ENCODE data around the gene ACHE.

Gene ACHE

GRCh38 chr7:100884736-100885439 lies 10.8 kb downstream of the ACHE start:
- DNase-seq (ENCODE audit: low read depth) = no peak

GRCh38 chr7:100882785-100883526 lies 12.7 kb downstream of the ACHE start:
- DNase-seq (ENCODE audit: low read depth) = no peak

DNA sequence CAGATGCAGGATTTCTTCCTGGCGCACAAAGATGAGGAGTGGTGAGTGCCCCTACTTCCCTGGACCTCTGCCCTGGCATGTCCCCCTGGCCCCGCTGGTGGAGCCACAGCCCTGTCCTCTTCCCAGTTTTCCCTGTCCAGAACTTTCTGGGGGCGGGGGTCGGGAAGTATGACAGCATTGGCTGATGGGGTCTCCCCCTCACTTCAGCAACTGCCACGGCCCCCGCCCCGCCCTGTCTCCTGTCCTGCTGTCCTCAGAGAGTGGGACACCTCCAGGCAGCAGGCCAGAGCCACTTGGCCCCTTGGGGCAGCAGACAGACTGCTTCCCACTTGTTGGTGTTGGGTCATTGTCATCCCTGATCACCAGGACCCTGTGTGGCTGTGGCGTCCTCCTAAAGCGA lies 13.5 kb downstream of the ACHE start:
- DNase-seq (ENCODE audit: low read depth) = no peak

DNA sequence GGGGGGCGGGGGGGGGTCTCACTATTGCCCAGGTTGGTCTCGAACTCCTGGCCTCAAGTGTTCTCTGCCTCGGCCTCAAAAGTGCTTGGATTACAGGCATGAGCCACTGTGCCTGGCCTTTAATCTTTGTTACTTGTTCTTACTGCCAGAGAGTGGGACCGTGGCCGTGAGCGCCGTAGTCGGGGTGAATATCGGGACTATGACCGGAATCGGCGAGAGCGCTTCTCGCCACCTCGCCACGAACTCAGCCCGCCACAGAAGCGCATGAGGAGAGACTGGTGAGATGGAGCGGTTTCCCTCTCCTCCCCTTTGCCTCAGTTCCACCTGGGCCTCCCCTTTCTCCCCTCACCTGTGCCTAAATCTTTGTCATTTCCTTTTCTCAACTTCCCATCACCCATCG lies 14.6 kb downstream of the ACHE start:
- no peak for DNase-seq (ENCODE audit: low read depth)

DNA sequence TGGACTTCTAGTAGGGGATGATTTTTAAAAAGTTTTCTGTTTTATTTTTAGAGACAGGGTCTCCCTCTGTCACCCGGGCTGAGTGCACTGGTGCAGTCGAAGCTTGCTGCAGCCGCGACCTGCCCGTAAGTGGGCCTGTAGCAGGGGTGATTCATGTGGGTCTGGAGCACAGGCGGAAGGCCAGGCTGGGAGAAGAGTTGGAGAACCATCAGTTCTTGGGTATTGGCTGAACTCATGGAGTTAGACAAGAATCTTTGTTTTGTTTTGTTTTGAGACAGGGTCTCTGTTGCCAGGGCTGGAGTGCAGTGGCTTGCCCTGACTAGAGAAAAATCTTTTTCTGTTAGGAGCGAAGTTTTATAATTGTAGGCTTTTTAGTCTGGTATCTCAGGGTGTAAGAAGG lies 15.0 kb downstream of the ACHE start:
- no peak for DNase-seq (ENCODE audit: low read depth)

GRCh38 chr7:100879685-100880261 lies 15.9 kb downstream of the ACHE start:
- no peak for DNase-seq (ENCODE audit: low read depth)

DNA sequence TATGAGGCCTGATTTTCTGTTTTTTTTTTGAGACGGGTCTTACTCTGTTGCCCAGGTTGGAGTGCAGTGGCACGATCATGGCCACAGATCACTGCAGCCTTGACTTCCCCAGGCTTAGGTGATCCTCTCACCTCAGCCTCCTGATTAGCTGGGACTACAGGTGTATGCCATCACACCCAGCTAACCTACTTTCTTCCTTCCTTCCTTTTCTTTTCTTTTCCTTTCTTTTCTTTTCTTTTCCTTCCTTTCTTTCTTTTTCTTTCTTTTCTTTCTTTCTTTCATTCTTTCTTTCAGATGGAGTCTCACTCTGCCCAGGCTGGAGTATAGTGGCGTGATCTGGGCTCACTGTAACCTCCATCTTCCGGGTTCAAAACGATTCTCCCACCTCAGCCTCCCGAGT lies 17.0 kb downstream of the ACHE start:
- no peak for DNase-seq (ENCODE audit: low read depth)

- no peak for DNase-seq (ENCODE audit: low read depth)
Measured at GRCh38 chr7:100878013-100878412, 17.7 kb downstream of the ACHE start.

- no peak for DNase-seq (ENCODE audit: low read depth)
Measured at GRCh38 chr7:100875356-100875751, 20.3 kb downstream of the ACHE start.

DNA sequence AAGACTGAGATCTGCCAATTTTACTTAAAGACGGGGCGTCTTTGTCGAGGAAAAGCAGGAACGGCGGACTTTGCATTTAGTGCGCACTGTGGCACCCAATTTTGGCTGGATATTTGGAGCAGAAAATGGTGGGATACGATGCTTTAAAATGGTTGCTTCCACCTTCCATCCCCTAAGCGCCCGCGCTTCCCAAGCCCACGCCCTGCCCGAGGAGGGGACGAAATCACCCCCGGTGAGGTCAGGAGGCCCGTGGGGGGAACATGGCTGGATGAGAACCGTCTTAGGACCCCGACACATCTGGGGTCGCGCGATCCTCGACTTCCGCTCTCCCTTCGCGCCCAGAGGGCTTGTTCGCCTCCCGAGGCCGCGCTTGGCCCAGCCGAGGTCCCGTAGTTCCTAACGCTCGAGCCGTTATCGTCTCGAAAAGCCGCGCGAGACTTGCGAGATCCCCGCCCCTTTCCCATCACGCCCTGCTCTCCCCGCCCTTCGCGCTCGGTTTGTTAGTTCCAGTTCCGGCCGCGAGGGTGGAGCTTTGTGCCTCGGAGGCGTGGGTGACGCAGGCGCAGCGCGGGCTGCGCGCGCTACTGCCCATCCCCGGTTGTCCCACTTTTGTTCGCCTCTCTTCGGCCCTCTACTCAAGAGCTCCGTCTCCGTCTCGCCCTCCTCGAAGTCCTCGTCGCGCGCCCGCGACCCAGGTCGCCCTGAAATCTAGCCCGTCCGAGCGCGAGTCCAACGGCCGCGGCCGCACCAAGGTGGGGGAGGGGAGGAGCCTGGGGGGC lies 20.9 kb downstream of the ACHE start, which contains the start of gene SRRT:
Gene SRRT (plus strand): TSS at position 527 of the 779 bp plus-strand sequence. CDS start 488 bp downstream, outside the sequence.
- DNase-seq (ENCODE audit: low read depth) = peak; percentile 97

DNA sequence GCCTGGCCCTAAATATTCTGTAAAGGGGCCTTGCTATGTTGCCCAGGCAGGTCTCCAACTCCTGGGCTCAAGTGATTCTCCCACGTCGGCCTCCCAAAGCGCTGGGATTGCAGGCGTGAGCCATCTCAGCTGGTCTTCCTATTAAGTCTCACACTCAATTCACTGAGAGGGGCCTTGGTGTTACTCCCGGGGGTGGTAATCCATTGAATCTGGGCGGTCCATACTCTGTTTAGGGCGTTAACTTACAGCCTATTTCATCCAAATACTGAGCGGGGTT lies 21.4 kb downstream of the ACHE start:
- no peak for DNase-seq (ENCODE audit: low read depth)

DNA sequence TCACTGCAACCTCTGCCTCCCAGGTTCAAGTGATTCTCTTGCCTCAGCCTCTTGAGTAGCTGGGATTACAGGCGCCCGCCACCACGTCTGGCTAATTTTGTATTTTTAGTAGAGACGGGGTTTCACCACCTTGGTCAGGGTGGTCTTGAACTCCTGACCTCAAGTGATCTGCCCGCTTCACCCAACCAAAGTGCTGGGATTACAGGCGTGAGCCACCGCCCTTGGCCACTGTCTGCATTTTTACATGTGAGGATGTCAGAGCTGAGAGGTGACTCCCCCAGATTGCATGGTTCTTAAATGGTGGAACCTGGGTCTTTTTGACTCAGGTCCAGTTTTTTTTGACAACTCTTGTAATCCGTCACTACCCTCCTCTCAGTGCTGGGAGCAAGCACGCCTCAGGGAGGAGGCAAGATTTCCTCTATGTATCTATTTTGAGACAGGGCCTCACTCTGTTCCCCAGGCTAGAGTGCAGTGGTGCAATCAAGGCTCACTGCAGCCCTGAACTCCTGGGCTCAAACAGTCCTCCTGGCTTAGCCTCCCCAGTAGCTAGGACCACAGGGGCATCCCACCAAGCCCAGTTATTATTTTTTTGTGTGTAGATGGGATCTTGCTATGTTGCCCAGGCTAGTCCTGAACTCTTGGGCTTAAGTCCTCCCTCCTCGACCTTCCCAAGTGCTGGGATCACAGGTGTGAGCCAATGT lies 21.9 kb downstream of the ACHE start:
- DNase-seq (ENCODE audit: low read depth) = no peak

DNA sequence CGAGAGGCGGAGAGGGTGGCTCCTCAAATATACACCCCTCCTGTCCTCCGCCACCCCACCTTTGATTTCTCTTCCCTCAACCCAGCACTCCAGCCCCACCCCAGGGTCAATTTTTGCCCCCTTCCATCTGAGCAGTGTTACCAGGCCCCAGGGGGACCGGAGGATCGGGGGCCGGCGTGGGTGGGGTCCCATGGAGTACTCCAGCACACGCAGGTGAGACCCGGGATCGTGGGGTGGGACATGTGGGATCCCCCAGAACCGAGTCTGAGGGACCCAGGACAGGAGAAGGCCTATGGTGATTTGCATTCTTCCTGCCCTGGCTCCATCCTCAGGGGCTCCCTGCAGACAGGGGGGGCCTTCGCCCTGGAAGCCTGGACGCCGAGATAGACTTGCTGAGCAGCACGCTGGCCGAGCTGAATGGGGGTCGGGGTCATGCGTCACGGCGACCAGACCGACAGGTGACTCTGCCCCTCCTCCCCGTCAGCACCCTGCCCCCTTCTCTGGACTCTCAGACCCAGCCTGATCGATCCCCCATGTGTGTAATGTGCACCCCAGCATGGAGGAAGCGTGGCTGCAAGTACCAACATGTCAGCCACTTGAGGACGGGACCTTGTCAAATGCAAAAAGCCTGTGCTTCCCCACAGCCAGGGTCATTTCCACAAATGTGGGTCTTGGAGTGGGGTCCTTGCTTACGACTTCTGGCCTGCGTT lies 27.8 kb downstream of the ACHE start:
- DNase-seq (ENCODE audit: low read depth) = no peak

- no peak for DNase-seq (ENCODE audit: low read depth)
Measured at GRCh38 chr7:100867040-100867775, 28.5 kb downstream of the ACHE start, which contains the start of gene TRIP6. TSS of gene TRIP6 (plus strand) at chr7:100867387. CDS start at chr7:100867498, 111 bp downstream.

GRCh38 chr7:100866729-100867039 lies 29.0 kb downstream of the ACHE start:
- DNase-seq (ENCODE audit: low read depth) = no peak

DNA sequence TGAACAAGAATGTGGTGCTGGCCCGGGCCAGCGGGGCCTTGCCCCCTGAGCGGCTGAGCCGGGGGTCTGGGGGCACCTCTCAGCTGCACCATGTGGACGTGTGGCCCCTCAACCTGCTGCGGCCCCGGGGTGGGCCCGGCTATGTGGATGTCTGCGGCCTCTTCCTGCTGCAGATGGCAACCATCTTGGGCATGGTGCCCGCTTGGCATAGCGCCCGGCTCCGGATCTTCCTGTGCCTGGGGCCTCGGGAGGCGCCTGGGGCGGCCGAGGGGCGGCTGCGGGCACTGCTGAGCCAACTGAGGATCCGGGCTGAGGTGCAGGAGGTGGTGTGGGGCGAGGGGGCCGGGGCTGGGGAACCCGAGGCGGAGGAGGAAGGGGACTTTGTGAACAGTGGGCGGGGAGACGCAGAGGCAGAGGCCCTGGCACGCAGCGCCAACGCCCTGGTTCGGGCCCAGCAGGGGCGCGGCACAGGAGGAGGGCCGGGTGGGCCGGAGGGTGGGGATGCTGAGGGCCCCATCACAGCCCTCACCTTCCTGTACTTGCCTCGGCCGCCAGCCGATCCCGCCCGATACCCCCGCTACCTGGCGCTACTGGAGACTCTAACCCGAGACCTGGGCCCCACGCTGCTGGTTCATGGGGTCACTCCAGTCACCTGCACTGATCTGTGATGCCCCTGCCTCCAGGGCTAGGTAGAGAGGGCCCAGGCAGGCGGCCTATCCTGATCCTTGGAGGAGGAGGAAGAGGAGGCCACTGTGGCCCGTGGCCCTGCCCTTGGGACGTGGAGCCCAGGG lies 29.6 kb downstream of the ACHE start:
- no peak for DNase-seq (ENCODE audit: low read depth)

GRCh38 chr7:100865372-100865911 lies 30.2 kb downstream of the ACHE start:
- no peak for DNase-seq (ENCODE audit: low read depth)

GRCh38 chr7:100864263-100864845 lies 31.3 kb downstream of the ACHE start:
- no peak for DNase-seq (ENCODE audit: low read depth)

GRCh38 chr7:100863406-100863950 lies 32.2 kb downstream of the ACHE start:
- DNase-seq (ENCODE audit: low read depth) = no peak
